Measurements from ENCODE around the gene MTRF1.

Gene MTRF1, protein sequence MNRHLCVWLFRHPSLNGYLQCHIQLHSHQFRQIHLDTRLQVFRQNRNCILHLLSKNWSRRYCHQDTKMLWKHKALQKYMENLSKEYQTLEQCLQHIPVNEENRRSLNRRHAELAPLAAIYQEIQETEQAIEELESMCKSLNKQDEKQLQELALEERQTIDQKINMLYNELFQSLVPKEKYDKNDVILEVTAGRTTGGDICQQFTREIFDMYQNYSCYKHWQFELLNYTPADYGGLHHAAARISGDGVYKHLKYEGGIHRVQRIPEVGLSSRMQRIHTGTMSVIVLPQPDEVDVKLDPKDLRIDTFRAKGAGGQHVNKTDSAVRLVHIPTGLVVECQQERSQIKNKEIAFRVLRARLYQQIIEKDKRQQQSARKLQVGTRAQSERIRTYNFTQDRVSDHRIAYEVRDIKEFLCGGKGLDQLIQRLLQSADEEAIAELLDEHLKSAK

DNA sequence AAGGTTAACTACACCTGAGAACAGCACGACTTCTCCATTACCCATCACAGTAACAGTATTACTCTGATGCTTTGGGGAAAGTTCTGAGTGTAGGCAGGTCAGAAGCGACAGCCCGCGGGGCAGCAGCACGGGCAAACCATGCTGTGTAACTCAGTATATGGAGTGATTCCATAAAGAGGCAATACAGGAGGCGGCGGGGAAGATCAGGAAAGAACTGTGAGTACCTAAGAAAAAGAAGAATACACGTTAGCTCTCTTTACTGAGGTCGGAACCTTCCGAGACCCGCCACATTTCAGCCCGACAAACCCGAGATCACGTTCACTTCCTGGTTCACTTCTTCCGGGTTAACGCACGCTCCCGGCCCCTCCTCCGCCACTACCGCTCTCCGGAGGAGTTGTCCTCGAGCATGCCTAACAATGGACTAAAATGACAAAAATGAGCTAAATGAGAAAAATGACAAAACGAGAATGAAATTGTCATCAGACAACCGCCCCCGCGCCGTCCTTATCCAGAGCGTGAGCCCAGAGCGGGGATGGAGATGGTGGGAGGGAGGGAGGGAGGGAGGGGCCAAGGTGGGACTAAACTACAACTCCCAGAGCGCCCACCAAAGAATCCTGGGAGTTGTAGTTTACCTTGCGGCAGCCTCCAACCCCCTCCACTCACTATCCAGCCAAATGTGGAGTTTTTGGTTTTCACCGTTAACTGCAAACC is at the start of gene MTRF1:
Gene MTRF1 (minus strand): TSS at position 316 of the 711 bp plus-strand sequence. CDS start 2,669 bp downstream, outside the sequence.
- H3K4me3 Mint-ChIP-seq = peak within 1 kb of the TSS; percentile 99
- intact Hi-C loops (cut with micrococcal nuclease) = loop anchor here (1.0 to 5.0 kb wide), 5 partner anchors 48 to 1009 kb away; partner anchors contain the start of genes AKAP11, KBTBD6, KBTBD7 and NAA16

DNA sequence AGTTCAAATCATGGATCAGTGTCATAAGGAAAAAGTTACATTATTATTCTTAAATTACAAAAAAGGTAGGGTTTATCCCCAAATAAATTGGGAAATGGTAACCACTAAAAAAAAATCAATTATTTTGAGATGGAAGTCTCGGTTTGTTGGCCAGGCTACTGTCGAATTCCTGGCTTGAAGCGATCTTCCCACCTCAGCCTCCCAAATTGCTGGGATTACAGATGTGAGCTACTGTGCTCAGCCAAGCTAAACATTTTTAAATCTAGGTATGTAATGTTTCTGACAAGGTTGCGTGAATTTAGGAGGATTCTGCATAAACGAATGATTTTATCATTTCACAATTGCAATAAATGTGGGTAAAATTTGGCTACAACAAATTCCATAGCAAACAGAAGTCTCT is 49.7 kb upstream of the MTRF1 start:
- H3K27ac Mint-ChIP-seq = no peak overlapping the region
- H3K27me3 Mint-ChIP-seq = no peaks in the 10 kb centered on the region
- H3K4me3 Mint-ChIP-seq = no peak overlapping the region
- H3K4me1 Mint-ChIP-seq (ENCODE audit: low read depth) = peaks cover 20% of the 10 kb centered on the region
- peaks cover 15% of the 10 kb centered on the region for H3K36me3 Mint-ChIP-seq (ENCODE audit: low read depth)
- no peaks in the 10 kb centered on the region for H3K9me3 Mint-ChIP-seq
- intact Hi-C loops (cut with micrococcal nuclease) = no loop called here

More for the DNA sequence above, at the start of gene MTRF1:
- Mint-ChIP-seq H3K4me1 (ENCODE audit: low read depth) (peaks cover 7% of the 10 kb centered on the region), H3K27ac (peak within 1 kb of the TSS; percentile 93), H3K9me3 (peaks cover 4% of the 10 kb centered on the region), H3K36me3 (ENCODE audit: low read depth) (peaks cover 33% of the 10 kb centered on the region), H3K27me3 (no peaks in the 10 kb centered on the region)

DNA sequence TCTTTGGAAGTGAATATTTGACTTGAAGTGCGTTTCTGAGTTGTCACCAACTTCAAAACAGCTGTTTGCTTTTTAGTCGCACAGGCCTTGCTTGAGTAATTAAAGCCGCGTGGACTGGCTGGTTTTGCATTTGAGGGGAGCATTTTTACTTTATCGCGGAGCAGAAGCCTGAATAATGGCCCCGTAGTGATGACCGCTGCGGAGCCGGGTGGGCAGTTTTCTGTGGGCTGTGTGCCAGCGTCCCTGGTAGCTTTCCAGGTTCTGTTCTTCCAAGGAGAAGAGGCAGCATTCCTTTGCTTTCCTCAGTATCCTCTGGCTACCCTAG is 48.8 kb upstream of the MTRF1 start:
- intact Hi-C loops (cut with micrococcal nuclease) = no loop called here
- Mint-ChIP-seq H3K36me3 (ENCODE audit: low read depth) (peaks cover 15% of the 10 kb centered on the region), H3K27me3 (no peaks in the 10 kb centered on the region), H3K4me3 (peak overlapping the region; percentile 92), H3K27ac (peak overlapping the region; percentile 93), H3K4me1 (ENCODE audit: low read depth) (peaks cover 18% of the 10 kb centered on the region), H3K9me3 (no peaks in the 10 kb centered on the region)

DNA sequence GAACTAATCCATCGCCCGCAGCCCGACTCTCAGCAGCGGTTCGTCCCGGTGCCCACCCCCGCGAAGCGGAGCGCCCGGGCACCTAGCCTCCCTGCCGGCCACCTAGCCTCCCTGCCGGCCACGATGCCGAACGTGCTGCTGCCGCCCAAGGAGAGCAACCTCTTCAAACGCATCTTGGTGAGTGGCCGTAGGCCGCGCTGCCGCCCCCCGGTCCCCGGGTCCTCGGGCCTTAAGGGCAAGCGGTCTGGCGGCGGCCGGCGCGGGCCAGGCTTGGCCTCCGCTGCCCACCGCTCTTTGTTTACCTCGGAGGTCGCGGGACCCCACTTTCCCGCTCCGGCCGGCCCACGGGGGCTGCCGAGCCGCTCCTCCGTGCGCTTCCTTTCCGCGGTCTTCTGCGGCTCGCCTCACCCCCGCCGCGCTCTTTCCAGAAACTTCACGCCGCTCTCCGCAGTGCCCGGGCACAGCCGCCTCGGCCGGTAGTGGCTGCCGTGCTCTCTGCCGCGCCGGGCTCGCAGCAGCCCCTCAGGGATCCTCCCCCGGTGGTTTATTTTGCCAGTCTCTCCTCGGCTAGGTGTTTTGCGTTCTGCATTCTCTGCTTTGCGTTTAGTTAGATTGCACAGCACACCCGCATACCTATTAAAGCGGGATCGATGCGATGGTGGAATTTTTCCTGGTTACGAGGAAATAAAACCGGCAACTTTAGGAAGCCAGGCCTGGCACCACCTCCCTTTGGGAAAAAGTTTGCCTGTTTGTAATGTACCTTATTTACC is 48.2 kb upstream of the MTRF1 start:
- H3K36me3 Mint-ChIP-seq (ENCODE audit: low read depth) = peaks cover 15% of the 10 kb centered on the region

DNA sequence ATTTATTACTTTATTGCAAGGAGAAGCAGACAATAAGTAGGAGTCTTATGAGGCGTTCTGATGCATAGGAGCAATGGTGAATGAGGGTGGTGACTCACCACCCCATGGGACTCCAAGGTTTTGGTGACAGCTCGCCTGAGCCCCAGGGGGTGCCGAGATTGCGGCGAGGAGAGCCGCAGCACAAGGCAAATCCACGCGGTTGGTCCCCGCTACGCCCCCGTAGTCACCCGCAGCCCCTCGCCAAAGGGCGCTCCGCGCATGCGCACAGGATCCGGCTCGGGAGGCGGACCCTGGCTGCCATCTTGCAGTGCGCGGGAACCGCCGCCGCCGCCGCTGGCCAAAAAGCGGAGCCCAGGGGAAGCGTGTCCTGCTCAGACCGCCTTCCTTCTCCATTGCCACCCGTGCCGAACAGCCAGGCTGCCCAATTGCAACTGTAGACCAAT is 47.6 kb upstream of the MTRF1 start, which contains the start of gene NAA16:
Gene NAA16 (plus strand): TSS at position 305 of the 443 bp plus-strand sequence. CDS start 262 bp downstream, outside the sequence.
- Mint-ChIP-seq H3K9me3 (no peaks in the 10 kb centered on the region), H3K27ac (peak within 1 kb of the TSS; percentile 93), H3K27me3 (no peaks in the 10 kb centered on the region), H3K36me3 (ENCODE audit: low read depth) (peaks cover 15% of the 10 kb centered on the region), H3K4me1 (ENCODE audit: low read depth) (peaks cover 18% of the 10 kb centered on the region), H3K4me3 (peak within 1 kb of the TSS; percentile 92)
- intact Hi-C loops (cut with micrococcal nuclease) = loop anchor here (1.0 kb wide), 1 partner anchor 48 kb away; the partner anchor contains the start of gene MTRF1

More for the DNA sequence above, 48.2 kb upstream of the MTRF1 start:
- H3K9me3 Mint-ChIP-seq = no peaks in the 10 kb centered on the region
- no peaks in the 10 kb centered on the region for H3K27me3 Mint-ChIP-seq
- intact Hi-C loops (cut with micrococcal nuclease) = loop anchor here (1.0 kb wide), 1 partner anchor 48 kb away; the partner anchor contains the start of gene MTRF1
- peak overlapping the region; percentile 92 for H3K4me3 Mint-ChIP-seq
- peak overlapping the region; percentile 93 for H3K27ac Mint-ChIP-seq
- H3K4me1 Mint-ChIP-seq (ENCODE audit: low read depth) = peaks cover 18% of the 10 kb centered on the region

DNA sequence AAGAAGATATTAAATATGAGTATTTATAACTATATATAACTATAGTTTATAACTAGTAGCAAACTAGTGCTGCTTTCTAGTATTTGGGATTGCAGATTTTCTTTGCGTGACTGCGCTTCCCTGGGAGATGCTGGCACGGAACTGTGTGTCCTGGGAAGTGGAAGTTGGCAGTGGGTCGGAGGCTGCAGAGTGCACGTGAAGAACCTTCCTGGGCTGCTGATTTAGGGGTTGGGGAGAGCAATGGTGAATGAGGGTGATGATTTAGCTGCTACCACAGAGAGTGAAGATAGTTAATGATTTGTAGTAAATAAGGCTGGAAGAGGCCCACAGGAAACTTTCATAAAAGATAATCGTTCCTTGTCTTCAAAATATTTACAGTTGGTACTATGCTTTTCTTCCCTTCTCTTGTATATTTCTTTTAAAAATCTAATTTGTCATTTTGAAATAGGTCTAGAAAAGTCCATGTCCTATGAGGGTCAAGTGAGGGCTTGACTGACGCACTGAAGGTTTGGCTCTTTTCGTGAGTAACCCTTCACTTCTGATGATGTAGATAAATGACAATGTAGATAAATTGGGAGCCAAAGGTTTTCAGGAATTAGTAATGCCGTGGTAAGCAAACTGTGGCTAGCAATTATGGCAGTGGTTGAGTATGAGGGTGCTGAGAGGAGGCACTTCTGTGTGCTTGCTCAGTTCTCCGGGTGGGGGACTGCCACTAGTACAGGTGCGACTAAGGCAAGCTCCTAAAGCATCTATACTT is 44.7 kb upstream of the MTRF1 start:
- H3K9me3 Mint-ChIP-seq = no peaks in the 10 kb centered on the region
- no peak overlapping the region for H3K27ac Mint-ChIP-seq
- intact Hi-C loops (cut with micrococcal nuclease) = no loop called here
- no peaks in the 10 kb centered on the region for H3K4me1 Mint-ChIP-seq (ENCODE audit: low read depth)
- peaks cover 15% of the 10 kb centered on the region for H3K36me3 Mint-ChIP-seq (ENCODE audit: low read depth)
- no peaks in the 10 kb centered on the region for H3K27me3 Mint-ChIP-seq
- H3K4me3 Mint-ChIP-seq = no peak overlapping the region

DNA sequence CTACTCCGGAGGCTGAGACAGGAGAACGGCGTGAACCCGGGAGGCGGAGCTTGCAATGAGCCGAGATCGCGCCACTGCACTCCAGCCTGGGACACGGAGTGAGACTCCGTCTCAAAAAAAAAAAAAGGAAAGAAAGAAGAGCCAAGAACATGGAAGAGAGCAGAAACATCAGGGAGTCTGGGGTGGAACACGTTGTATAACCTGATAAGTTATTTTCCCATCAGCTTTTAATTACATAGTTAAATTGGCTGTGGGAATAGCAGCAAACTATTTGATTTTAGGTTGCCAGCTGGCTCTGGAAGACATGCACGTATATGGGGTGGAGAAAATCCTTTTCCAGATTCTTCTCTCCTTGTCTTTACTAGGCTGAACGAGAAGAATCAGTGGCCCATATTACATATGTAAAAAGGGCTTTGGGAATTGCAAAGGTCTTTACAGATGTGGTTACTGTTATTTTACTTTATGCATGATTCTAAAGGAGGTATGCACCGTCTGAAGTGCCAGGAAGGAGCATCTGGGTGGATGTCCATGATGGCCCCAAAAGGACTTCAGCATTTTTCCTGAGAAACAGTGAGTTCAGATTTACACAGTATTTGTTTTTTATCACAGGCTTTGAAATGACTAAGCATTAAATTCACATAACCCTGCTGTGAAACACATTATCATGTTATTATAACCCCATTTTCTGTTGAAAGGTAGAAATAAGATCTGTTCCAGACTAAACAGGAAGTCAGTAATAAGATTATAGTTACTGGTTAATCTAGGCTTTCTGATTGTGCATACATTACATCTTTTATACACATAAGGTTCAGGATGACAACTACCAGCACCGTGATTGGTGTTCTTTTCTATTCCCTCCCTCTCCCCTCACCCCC is 43.1 kb upstream of the MTRF1 start:
- Mint-ChIP-seq H3K27ac (no peak overlapping the region), H3K9me3 (no peaks in the 10 kb centered on the region), H3K27me3 (no peaks in the 10 kb centered on the region), H3K36me3 (ENCODE audit: low read depth) (peaks cover 7% of the 10 kb centered on the region), H3K4me1 (ENCODE audit: low read depth) (no peaks in the 10 kb centered on the region), H3K4me3 (no peak overlapping the region)
- intact Hi-C loops (cut with micrococcal nuclease) = no loop called here

DNA sequence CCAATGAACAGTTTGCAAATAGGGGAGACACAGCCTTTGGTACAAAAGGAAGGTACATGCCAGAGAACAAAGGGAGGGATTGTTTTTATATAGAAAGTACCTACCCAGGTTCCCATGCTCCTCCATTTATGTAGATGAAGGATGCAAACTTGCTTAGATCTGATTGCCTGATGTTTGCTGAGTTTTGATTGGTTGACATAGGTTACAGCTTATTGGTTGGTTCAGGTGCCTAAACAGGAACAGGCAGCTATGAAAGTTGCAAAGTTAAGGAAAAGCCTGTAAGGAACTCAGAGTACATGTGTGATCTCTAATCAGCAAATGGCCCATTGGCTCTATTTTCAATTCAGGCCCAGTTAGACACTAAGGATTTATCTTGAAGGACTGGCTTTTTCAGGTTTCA is 41.2 kb upstream of the MTRF1 start:
- Mint-ChIP-seq H3K36me3 (ENCODE audit: low read depth) (no peaks in the 10 kb centered on the region), H3K4me1 (ENCODE audit: low read depth) (no peaks in the 10 kb centered on the region), H3K27ac (no peak overlapping the region), H3K27me3 (no peaks in the 10 kb centered on the region), H3K4me3 (no peak overlapping the region), H3K9me3 (no peaks in the 10 kb centered on the region)
- intact Hi-C loops (cut with micrococcal nuclease) = no loop called here

DNA sequence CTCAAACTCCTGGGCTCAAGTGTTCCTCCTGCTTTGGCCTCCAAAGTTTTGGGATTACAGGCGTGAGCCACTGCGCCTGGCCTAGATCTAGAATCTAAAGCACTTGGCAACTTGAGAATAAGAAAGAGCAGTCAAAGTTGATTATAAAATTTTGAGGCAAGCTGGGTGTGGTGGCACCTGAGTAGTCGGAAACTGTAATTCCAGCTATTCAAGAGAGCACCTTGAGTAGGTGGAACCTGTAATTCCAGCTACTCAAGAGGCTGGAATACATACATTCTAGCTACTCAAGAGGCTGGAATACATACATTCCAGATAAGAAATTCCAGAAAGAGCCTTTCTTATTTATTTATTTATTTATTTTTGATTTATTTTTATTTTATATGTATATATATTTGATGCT is 39.4 kb upstream of the MTRF1 start:
- H3K27me3 Mint-ChIP-seq = no peaks in the 10 kb centered on the region
- intact Hi-C loops (cut with micrococcal nuclease) = no loop called here
- H3K27ac Mint-ChIP-seq = no peak overlapping the region
- no peaks in the 10 kb centered on the region for H3K36me3 Mint-ChIP-seq (ENCODE audit: low read depth)
- H3K4me1 Mint-ChIP-seq (ENCODE audit: low read depth) = no peaks in the 10 kb centered on the region
- no peak overlapping the region for H3K4me3 Mint-ChIP-seq
- H3K9me3 Mint-ChIP-seq = no peaks in the 10 kb centered on the region

DNA sequence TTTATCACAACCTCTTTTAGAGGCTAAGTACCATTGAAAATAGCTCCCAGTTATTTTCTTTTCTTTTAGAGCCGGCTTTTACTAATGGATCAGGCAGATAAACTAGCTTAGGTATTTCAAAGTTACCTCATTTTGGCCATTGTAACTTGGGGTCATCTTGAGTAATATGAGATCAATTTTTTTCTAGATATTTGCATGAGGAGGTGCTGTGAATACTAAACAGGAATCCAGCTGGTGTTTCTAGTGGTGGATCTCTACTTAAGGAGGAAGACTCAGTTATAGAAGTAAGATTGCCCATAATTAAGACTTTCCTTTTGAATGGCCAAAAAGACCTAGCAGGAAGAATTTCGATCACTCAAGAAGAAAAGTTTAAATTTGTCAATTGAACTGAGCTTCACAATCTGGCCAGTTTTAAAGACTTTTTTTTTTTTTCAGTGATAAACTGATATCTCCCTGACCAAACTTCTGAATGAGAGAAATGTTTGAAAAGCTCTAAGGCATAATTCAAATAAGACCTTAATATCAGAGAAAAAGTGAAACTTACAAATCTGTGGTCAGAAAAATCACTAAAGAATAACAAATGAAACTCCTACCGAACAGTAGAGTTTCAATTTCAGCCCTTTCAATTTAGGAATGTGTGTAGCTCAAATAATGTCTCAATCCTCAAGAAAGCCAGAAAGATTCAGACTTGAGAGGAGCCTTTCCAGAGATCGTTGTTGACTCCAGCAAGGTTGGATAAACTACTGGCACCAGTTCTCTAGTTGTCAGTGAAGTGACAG is 36.1 kb upstream of the MTRF1 start:
- Mint-ChIP-seq H3K36me3 (ENCODE audit: low read depth) (no peaks in the 10 kb centered on the region), H3K4me1 (ENCODE audit: low read depth) (no peaks in the 10 kb centered on the region), H3K4me3 (no peak overlapping the region), H3K27me3 (no peaks in the 10 kb centered on the region), H3K27ac (no peak overlapping the region), H3K9me3 (no peaks in the 10 kb centered on the region)
- intact Hi-C loops (cut with micrococcal nuclease) = no loop called here

DNA sequence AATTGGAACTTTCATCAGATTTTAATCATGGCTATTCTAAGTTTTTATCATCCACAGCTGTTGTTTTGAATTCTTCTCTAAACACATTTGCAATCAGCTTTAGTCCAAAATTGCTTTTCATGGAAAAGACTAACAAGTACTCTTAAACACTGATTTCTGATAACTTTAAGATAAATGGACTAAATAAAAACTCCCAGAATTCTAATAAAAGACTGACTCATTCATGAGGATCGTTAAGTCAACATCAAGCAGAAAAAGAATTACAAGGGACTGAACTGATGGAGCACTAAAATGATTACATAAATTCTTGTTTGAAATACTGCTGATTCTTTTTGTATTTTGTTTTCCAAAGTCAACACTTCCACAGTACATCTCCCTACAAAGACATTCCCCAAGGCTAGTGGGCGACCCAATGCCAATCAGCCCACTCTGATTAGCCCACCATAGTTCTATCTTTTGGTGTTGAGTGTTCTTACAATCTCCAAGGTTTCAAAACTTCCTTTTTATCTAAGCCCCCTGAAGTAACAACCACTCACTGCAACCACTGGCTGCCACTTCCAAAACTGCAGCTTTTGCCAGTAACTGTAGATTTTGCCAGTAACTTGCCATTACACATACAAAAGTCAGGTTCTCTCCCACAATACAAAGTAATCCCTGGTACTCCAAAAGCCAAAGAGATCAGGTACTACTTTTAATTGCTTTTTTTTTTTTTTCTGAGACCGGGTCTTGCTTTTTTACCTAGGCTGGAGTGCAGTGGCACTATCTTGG is 33.7 kb upstream of the MTRF1 start:
- Mint-ChIP-seq H3K4me1 (ENCODE audit: low read depth) (no peaks in the 10 kb centered on the region), H3K27me3 (no peaks in the 10 kb centered on the region), H3K27ac (no peak overlapping the region), H3K9me3 (no peaks in the 10 kb centered on the region), H3K36me3 (ENCODE audit: low read depth) (no peaks in the 10 kb centered on the region), H3K4me3 (no peak overlapping the region)
- intact Hi-C loops (cut with micrococcal nuclease) = no loop called here

Measured in dendritic cell treated with granulocyte-macrophage colony-stimulating factor and Interleukin-4, amounts not matched to agents 40 ng/mL and 50 ng/mL, for 4 days (primary cell).